ENCODE measurements around the gene XPO1.
"Not testable (repeated sequence)": the region's sequence is repeated elsewhere in the genome, so short reads cannot be mapped to it uniquely, and the experiment has no call there.

Gene XPO1

DNA sequence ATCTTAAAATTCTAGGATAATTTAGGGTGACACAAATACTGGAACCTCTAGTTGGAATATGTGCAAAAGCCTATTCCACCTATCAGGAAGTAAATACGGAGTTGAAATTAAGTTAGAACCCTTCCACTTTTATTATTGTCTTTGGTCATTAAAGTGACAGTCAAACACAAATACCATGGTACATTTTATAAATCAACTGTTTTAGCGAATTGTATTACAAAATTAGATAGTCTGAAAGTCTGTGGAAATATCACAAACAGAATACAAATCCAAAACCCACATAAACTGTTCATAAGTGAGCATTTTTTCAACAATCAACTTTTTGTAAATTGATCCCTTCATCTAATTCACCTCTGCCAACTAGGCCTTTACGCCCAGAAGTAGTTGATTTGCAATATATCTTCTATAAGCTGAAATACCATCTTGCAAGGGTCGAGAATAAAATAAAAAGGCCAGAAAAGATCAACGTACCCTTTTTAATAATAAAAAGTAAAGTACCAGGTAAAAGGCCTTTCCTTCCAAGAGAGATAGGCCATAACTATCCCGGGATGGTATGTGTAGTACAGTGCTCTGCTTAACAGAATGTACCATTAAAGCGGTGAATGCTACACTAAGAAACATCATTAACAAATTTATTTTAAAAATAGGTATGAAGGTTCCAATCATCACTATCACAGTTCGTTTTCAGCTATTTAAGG lies 68.6 kb downstream of the XPO1 start:
- no peak for DNase-seq (ENCODE audit: low read depth in 2 of 2)

GRCh38 chr2:61468231-61468630 lies 69.9 kb downstream of the XPO1 start:
- not testable (repeated sequence) for DNase-seq (ENCODE audit: low read depth in 2 of 2)

DNA sequence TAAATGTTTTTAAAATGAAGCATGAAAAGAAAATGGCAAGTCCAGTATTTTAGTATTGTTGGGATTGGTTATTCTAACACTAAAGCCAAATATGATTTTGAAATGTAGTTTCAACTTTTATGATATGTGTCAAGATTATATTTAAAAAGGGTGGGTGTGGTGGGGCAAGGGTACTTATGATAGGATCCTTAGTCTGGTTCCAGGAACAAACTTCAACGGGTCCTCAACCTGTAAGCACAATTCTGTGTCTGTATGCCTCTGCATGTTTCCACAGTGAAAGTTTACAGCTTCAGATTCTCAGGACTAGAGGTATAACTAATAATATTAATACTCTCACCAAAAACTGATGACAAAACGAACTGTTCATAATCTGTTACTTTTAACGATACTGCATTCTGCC lies 73.1 kb downstream of the XPO1 start:
- no peak for DNase-seq (ENCODE audit: low read depth in 2 of 2)

DNA sequence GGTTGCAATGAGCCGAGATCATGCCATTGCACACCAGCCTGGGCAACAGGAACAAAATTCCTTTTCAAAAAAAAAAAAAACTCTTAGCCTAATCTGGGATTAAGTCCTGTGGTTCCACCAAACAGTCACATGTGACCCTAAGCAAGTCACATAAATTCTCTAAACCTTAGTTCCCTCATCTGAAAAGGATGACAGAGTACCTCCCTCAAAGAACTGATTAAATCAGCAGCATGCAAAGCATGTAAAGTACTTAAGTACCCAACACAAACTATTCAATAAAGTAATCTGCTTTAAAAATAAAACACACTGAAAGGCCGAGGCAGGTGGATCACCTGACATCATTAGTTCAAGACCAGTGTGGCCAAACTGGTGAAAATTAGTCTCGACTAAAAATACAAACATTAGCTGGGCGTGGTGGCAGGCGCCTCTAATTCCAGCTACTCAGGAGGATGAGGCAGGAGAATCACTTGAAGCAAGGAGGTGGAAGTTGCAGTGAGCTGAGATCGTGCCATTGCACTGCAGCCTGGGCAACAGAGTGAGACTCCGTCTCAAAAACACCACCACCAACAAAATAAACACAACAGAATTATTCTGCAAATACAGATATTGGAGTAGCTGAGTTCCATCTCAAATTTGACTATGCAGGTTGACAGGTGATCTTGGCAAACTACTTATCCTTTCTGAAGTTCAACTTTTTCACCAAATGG lies 74.2 kb downstream of the XPO1 start:
- DNase-seq (ENCODE audit: low read depth in 2 of 2), result no peak

- no peak for DNase-seq (ENCODE audit: low read depth in 2 of 2)
Observed at GRCh38 chr2:61461404-61461803, 76.8 kb downstream of the XPO1 start.

DNA sequence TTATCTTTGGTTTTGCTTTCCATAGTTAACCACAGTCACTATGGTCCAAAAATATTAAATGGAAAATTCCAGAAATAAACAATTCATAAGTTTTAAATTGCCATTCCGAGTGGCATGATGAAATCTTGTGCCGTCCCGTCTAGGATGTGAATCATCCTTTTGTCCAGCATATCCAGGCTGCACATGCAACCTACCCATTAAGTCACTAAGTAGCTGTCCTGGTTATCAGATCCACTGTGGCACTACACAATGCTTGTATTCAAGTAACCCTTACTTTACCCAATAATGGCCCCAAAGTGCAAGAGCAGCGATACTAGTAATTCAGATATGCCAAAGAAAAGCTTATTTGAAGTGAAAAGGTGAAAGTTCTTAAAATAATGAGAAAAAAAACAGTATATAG lies 78.0 kb downstream of the XPO1 start:
- DNase-seq (ENCODE audit: low read depth in 2 of 2), result no peak

GRCh38 chr2:61456746-61457420 lies 81.3 kb downstream of the XPO1 start:
- DNase-seq (ENCODE audit: low read depth in 2 of 2), result no peak

DNA sequence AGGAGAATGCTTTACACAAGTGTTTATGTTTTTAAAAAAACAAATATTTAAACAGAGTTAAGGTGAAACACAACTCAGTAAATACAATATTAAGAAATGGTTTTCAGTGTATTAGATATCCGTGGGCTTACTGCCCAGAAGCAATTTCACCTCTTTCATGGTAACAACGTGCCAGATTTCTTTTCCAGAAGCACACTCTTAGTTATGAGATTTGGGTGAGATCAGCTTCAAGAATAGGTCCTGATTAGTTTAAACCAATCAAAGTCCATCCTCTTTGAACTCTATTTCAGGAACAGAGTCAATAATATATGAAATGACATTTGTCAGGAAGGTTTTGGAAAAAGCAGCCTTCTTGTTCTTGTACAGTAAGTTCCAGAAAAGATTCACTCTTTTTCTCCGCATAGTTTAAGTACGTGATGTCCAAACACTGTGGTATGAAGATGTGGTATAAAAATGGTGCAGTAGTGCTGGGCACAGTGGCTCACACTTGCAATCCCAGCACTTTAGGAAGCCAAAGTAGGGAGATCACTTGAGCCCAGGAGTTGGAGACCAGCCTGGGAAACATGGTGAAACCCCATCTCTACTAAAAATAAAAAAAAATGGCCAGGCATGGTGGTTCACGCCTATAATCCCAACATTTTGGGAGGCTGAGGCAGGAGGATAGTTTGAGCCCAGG lies 81.9 kb downstream of the XPO1 start:
- no peak for DNase-seq (ENCODE audit: low read depth in 2 of 2)

GRCh38 chr2:61454972-61455371 lies 83.2 kb downstream of the XPO1 start:
- not testable (repeated sequence) for DNase-seq (ENCODE audit: low read depth in 2 of 2)

DNA sequence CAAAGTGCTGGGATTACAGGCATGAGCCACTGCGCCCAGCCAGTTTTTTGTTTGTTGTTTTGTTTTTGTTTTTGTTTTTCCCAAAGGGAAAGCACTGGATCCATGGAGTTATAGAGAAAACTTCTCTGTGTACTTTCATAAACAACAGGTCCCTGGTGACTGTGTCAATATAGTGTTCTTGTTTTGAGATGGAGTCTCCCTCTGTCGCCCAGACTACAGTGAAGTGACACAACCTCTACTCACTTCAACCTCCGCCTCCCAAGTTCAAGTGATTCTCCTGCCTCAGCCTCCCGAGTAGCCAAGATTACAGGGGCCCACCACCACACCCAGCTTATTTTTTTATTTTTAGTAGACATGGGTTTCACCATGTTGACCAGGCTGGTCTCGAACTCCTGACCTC lies 83.8 kb downstream of the XPO1 start:
- no peak for DNase-seq (ENCODE audit: low read depth in 2 of 2)

- no peak for DNase-seq (ENCODE audit: low read depth in 2 of 2)
Observed at GRCh38 chr2:61452392-61452791, 85.8 kb downstream of the XPO1 start.

GRCh38 chr2:61451178-61451577 lies 87.0 kb downstream of the XPO1 start:
- no peak for DNase-seq (ENCODE audit: low read depth in 2 of 2)

DNA sequence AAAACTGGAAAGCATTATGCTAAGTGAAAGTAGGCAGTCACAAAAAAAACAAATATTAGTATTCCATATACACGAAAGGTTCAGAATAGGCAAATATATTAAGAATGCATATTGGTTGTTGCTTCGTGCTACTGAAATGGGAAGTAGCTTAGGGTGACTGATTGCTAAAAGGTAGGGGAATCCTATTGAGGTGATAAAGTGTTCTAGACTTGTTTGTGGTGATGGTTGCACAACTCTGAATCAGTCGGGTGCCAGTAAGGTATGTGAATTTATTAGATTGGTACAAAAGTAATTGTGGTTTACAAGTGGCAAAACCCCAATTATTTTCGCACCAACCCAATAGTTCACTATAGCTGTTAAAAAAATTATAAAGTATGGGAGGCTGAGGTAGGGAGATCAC lies 88.0 kb downstream of the XPO1 start:
- no peak for DNase-seq (ENCODE audit: low read depth in 2 of 2)

- DNase-seq (ENCODE audit: low read depth in 2 of 2), result no peak
Observed at GRCh38 chr2:61448229-61448628, 89.9 kb downstream of the XPO1 start.

DNA sequence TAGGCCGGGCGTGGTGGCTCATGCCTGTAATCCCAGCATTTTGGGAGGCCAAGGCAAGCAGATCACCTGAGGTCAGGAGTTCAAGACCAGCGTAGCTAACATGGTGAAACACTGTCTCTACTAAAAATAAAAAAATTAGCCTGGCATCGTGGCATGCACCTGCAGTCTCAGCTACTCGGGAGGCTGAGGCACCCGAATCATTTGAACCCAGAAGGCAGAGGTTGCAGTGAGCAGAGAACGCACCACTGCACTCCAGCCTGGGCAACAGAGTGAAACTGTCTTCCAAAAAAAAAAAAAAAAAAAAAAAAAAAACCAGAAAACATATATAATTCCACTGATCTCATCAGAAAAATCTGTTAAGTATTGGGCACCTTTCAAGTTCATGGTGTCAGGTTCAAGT lies 91.2 kb downstream of the XPO1 start:
- DNase-seq (ENCODE audit: low read depth in 2 of 2), result not testable (repeated sequence)

GRCh38 chr2:61443342-61444041 lies 94.7 kb downstream of the XPO1 start:
- no peak for DNase-seq (ENCODE audit: low read depth in 2 of 2)

- no peak for DNase-seq (ENCODE audit: low read depth in 2 of 2)
Observed at GRCh38 chr2:61439241-61440002, 98.7 kb downstream of the XPO1 start.

DNA sequence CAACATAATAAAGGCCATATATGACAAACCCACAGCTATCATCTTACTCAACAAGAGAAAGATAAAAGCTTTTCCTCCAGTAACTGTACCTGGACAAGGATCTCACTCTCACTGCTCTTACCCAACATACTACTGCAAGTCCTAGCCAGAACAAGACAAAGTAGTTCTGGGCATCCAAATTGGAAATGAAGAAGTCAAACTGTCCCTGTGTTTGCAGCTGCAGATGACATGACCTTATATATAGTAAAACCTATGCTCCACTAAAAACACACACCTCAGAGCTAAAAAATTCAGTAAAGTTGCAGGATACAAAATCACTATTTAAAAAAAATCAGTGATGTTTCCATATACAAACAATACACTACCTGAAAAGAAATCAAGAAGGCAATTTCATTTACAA lies 99.5 kb downstream of the XPO1 start:
- DNase-seq (ENCODE audit: low read depth in 2 of 2), result no peak

GRCh38 chr2:61437170-61437569 lies 101.0 kb downstream of the XPO1 start:
- no peak for DNase-seq (ENCODE audit: low read depth in 2 of 2)

GRCh38 chr2:61436092-61436491 lies 102.1 kb downstream of the XPO1 start:
- no peak for DNase-seq (ENCODE audit: low read depth in 2 of 2)

- no peak for DNase-seq (ENCODE audit: low read depth in 2 of 2)
Observed at GRCh38 chr2:61435291-61435690, 102.9 kb downstream of the XPO1 start.
